ENCODE measurements around the gene LEMD1.

LEMD1 gene

DNA sequence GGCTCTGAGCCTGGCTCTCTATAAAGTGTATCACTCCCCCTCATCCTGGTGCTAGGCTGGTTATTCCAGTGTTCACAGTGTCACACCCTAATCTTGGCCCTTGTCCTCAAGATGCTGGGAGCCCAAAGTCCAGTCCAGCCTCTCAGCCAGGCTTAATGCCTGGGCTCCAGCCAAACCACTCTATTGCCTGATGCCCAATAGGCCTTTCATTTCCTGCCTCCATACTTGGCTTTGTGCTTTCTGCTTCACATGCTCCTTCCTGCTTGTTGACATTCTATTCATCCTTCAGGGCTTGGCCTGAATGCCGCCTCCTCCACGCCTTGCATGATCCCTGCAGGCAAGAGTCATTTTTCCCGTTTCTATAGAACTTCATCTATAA, 66.8 kb downstream of the LEMD1 start:
- H3K4me3 Mint-ChIP-seq = no peak overlapping the region
- H3K27me3 Mint-ChIP-seq = peaks cover 27% of the 10 kb centered on the region
- H3K27ac Mint-ChIP-seq = no peak overlapping the region
- H3K9me3 Mint-ChIP-seq = no peaks in the 10 kb centered on the region
- H3K4me1 Mint-ChIP-seq (ENCODE audit: low read depth) = peaks cover under 1% of the 10 kb centered on the region
- intact Hi-C loops (cut with micrococcal nuclease) = loop anchor here (2.0 kb wide), 1 partner anchor 130 kb away; no protein-coding TSS in a partner anchor
- no peaks in the 10 kb centered on the region for H3K36me3 Mint-ChIP-seq (ENCODE audit: low read depth)

- intact Hi-C loops (cut with micrococcal nuclease) = loop anchor here (2.0 to 5.0 kb wide), 2 partner anchors 130 to 168 kb away; no protein-coding TSS in a partner anchor
- no peak overlapping the region for H3K4me3 Mint-ChIP-seq
- no peaks in the 10 kb centered on the region for H3K9me3 Mint-ChIP-seq
- H3K27ac Mint-ChIP-seq = no peak overlapping the region
- peaks cover 7% of the 10 kb centered on the region for H3K4me1 Mint-ChIP-seq (ENCODE audit: low read depth)
- H3K27me3 Mint-ChIP-seq = peaks cover 32% of the 10 kb centered on the region
- H3K36me3 Mint-ChIP-seq (ENCODE audit: low read depth) = no peaks in the 10 kb centered on the region
These were observed 67.4 kb downstream of the LEMD1 start for GRCh38 chr1:205354259-205355074.

GRCh38 chr1:205353612-205354011, 68.2 kb downstream of the LEMD1 start:
- no peaks in the 10 kb centered on the region for H3K36me3 Mint-ChIP-seq (ENCODE audit: low read depth)
- intact Hi-C loops (cut with micrococcal nuclease) = loop anchor here (2.0 to 5.0 kb wide), 2 partner anchors 131 to 169 kb away; no protein-coding TSS in a partner anchor
- no peak overlapping the region for H3K4me3 Mint-ChIP-seq
- H3K9me3 Mint-ChIP-seq = no peaks in the 10 kb centered on the region
- peaks cover 15% of the 10 kb centered on the region for H3K4me1 Mint-ChIP-seq (ENCODE audit: low read depth)
- peaks cover 30% of the 10 kb centered on the region for H3K27me3 Mint-ChIP-seq
- H3K27ac Mint-ChIP-seq = no peak overlapping the region

GRCh38 chr1:205353191-205353590, 68.7 kb downstream of the LEMD1 start:
- no peaks in the 10 kb centered on the region for H3K36me3 Mint-ChIP-seq (ENCODE audit: low read depth)
- H3K4me3 Mint-ChIP-seq = no peak overlapping the region
- no peak overlapping the region for H3K27ac Mint-ChIP-seq
- peaks cover 29% of the 10 kb centered on the region for H3K27me3 Mint-ChIP-seq
- H3K4me1 Mint-ChIP-seq (ENCODE audit: low read depth) = peaks cover 19% of the 10 kb centered on the region
- H3K9me3 Mint-ChIP-seq = no peaks in the 10 kb centered on the region
- intact Hi-C loops (cut with micrococcal nuclease) = loop anchor here (5.0 kb wide), 1 partner anchor 169 kb away; no protein-coding TSS in a partner anchor

GRCh38 chr1:205351984-205352713, 69.7 kb downstream of the LEMD1 start:
- peaks cover 30% of the 10 kb centered on the region for H3K27me3 Mint-ChIP-seq
- H3K4me1 Mint-ChIP-seq (ENCODE audit: low read depth) = peaks cover 22% of the 10 kb centered on the region

GRCh38 chr1:205350691-205351141, 71.1 kb downstream of the LEMD1 start:
- Mint-ChIP-seq H3K27ac (no peak overlapping the region), H3K4me1 (ENCODE audit: low read depth) (peaks cover 22% of the 10 kb centered on the region), H3K27me3 (peaks cover 37% of the 10 kb centered on the region), H3K9me3 (no peaks in the 10 kb centered on the region), H3K4me3 (no peak overlapping the region), H3K36me3 (ENCODE audit: low read depth) (no peaks in the 10 kb centered on the region)
- intact Hi-C loops (cut with micrococcal nuclease) = loop anchor here (5.0 kb wide), 1 partner anchor 172 kb away; no protein-coding TSS in a partner anchor

More at GRCh38 chr1:205351984-205352713, 69.7 kb downstream of the LEMD1 start:
- Mint-ChIP-seq H3K36me3 (ENCODE audit: low read depth) (no peaks in the 10 kb centered on the region), H3K9me3 (no peaks in the 10 kb centered on the region), H3K27ac (no peak overlapping the region), H3K4me3 (no peak overlapping the region)
- intact Hi-C loops (cut with micrococcal nuclease) = loop anchor here (5.0 kb wide), 1 partner anchor 170 kb away; no protein-coding TSS in a partner anchor

DNA sequence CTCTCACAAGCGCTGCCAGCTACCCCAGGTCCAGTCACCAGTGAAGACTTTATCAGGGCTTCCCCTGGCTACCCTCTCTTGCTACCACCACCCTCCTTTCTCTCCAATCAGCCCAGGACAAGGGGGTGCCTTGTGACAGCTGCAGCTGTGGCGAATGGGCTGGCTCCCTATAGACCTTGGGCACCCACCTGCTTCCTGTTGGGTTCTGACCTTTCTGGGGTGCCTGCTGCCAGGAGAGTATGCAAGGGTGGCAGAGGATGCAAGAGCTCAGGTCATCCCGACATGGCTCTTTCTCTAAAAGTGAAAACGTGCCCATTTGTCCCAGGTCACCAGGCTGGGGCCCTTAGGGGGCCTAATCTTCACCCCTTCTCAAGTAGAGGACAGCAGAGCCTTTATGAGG, 71.7 kb downstream of the LEMD1 start:
- Mint-ChIP-seq H3K4me3 (no peak overlapping the region), H3K4me1 (ENCODE audit: low read depth) (peaks cover 22% of the 10 kb centered on the region), H3K36me3 (ENCODE audit: low read depth) (no peaks in the 10 kb centered on the region), H3K27ac (no peak overlapping the region), H3K27me3 (peaks cover 42% of the 10 kb centered on the region), H3K9me3 (no peaks in the 10 kb centered on the region)
- intact Hi-C loops (cut with micrococcal nuclease) = loop anchor here (5.0 kb wide), 1 partner anchor 172 kb away; no protein-coding TSS in a partner anchor

DNA sequence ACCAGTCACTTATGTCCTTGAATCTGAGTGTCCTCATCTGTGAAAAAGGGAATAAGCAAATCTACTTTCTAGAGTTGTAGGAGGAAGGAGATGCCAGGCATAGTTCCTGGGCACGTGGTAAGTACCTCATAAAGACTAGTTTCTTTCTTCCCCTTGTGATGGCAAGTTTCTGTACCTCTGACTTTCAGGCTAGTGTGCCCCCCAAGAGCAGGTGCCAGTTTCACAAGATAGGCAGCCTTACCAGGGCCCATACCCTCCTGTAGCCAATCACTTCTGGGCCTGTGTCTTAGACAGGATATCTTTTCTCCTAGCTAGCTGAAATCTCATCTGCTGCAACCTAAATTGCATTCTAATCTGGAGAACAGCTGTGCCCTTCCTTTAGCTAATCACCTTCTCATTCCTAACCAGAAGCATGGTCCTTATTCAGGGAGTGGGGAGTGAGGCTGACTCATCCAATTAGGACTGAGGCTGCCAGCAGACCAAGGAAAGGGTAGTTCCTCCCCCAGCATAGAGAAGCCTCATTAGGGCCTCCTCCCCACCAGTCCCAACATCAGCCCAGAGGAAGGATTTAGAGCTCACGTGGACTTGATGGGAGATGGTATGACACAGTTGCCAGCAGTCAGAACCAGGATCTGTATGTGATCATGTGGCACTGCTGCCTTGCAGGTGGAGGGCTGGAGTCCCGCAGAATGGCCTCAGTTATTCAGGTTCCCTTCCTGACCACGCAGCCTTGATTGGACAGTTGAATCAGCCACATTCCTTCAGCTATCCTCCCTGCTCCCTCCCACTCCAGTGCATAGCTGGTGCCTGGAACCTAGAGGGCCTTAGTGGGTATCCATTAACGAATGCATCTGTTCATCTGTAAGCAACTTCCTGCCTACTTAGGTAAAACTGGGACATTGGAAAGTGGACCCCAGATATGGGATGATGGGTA, 73.0 kb downstream of the LEMD1 start:
- no peak overlapping the region for H3K27ac Mint-ChIP-seq
- no peak overlapping the region for H3K4me3 Mint-ChIP-seq
- intact Hi-C loops (cut with micrococcal nuclease) = loop anchor here (10.0 kb wide), 1 partner anchor 364 kb away; no protein-coding TSS in a partner anchor
- peaks cover 51% of the 10 kb centered on the region for H3K27me3 Mint-ChIP-seq
- no peaks in the 10 kb centered on the region for H3K36me3 Mint-ChIP-seq (ENCODE audit: low read depth)
- peaks cover 28% of the 10 kb centered on the region for H3K4me1 Mint-ChIP-seq (ENCODE audit: low read depth)
- H3K9me3 Mint-ChIP-seq = no peaks in the 10 kb centered on the region

DNA sequence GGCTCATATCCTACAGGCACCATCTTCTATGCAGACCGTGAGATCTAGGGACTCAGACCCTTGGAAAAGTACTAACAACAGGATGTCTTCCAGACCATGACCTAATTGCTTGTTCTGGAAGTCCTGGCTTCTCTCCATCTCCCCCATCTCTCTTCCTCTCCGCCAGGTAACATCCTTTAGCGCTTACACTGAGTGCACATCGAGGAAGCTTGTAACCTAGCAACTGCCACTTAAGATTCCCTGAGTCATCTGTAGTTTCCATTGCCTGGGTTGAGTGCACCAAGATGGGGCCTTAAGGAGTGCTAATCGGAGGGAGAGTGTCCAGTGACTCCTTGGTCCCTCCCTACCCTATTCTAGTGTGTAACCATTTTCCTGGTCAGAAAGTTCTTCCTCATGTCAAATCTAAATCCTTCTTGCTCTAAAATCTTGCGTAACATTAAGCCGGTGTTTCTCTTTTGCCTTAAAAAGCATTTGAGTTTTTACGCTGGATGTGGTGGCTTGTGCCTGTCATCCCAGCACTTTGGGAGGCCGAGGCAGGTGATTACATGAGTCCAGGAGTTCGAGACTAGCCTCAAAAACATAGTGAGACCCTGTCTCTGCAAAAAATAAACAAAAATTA, 74.8 kb downstream of the LEMD1 start:
- Mint-ChIP-seq H3K36me3 (ENCODE audit: low read depth) (no peaks in the 10 kb centered on the region), H3K9me3 (no peaks in the 10 kb centered on the region), H3K27me3 (peaks cover 65% of the 10 kb centered on the region), H3K27ac (no peak overlapping the region), H3K4me1 (ENCODE audit: low read depth) (peaks cover 28% of the 10 kb centered on the region), H3K4me3 (no peak overlapping the region)
- intact Hi-C loops (cut with micrococcal nuclease) = loop anchor here (10.0 kb wide), 1 partner anchor 362 kb away; no protein-coding TSS in a partner anchor

GRCh38 chr1:205345761-205346160, 76.1 kb downstream of the LEMD1 start:
- Mint-ChIP-seq H3K27me3 (peaks cover 75% of the 10 kb centered on the region), H3K36me3 (ENCODE audit: low read depth) (no peaks in the 10 kb centered on the region), H3K4me1 (ENCODE audit: low read depth) (peaks cover 28% of the 10 kb centered on the region), H3K9me3 (no peaks in the 10 kb centered on the region), H3K4me3 (no peak overlapping the region), H3K27ac (no peak overlapping the region)
- intact Hi-C loops (cut with micrococcal nuclease) = loop anchor here (10.0 kb wide), 1 partner anchor 361 kb away; no protein-coding TSS in a partner anchor

DNA sequence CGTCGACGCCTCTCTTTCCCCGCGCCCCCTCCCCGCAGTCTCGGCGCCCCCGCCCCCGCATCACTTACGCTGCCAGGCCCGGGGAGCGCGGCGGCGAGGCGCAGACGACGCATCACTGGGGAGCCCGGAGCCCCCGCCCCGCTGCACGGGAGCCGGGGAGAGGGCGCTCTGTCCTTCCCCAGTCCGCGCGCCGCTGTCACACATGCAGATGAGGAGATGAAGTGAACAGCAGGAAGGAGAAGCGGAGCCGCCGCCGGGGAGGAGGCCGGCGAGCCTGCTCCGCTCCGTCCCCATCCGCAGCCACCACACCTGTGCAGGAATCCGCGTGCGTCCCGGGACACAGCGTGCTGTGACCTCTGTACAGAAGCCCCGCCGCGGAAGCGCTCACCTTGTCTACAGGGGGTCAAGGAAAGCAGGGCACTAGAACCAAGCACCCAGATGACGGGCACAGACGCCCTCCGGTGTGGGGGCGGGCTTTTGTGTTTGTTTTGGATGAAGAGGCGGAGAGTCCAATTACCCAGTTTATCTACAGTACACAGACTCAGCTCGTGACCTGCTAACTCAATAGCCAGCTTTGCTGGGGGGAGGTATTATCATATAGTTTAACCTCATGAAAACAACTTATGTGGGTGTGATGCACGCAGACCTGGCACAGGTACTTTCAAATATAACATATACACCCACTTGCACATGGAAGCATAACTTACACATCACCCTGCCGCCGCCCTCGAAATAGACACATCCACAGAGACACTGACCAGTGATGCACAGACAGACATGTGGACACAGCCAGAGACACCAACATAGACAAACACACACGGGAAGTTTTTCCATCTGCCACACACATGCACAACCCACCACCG, 77.6 kb downstream of the LEMD1 start:
- Mint-ChIP-seq H3K27me3 (peaks cover 69% of the 10 kb centered on the region), H3K4me3 (peak overlapping the region; percentile 39), H3K9me3 (no peaks in the 10 kb centered on the region), H3K4me1 (ENCODE audit: low read depth) (peaks cover 20% of the 10 kb centered on the region), H3K27ac (no peak overlapping the region), H3K36me3 (ENCODE audit: low read depth) (no peaks in the 10 kb centered on the region)
- intact Hi-C loops (cut with micrococcal nuclease) = loop anchor here (10.0 kb wide), 1 partner anchor 359 kb away; no protein-coding TSS in a partner anchor

Measured in dendritic cell treated with granulocyte-macrophage colony-stimulating factor and Interleukin-4, amounts not matched to agents 40 ng/mL and 50 ng/mL, for 4 days (primary cell).